Endothelial cell of umbilical vein (primary cell): Measurements from ENCODE around the gene FAM13B. TPM values are rescaled to one million over a fixed set of nuclear protein-coding genes. Genes with fewer than 3 reads are reported as not detected.

Experiments
- BruUV-seq: library from RNA; stranded (reverse); fragments of 400-500 nt; replicated peaks from 2 replicates; lab custom pipeline; 2021; lab: Mats Ljungman, UMichigan
- CTCF ChIA-PET: fragments of 300-600, 350-600 bp; sonication (Branson Sonifier 250); formaldehyde crosslinking; loops from one replicate; lab custom pipeline; 2021; ENCODE audit warnings: antibody characterized with exemption, inconsistent platforms; lab: Charles Lee
- POLR2A ChIA-PET: fragments of 300-600, 350-600 bp; sonication (Branson Sonifier 250); formaldehyde crosslinking; loops from one replicate; lab custom pipeline; 2021; ENCODE audit warnings: antibody characterized with exemption, inconsistent platforms; lab: Charles Lee
- DNase-seq: peaks from one replicate; pipeline ENCODE4 v3.0.0-alpha.2; 2011; ENCODE audit warnings: low read depth, low spot score
- FAIRE-seq: peaks from 2 replicates; lab custom pipeline; 2011; peaks lifted over from hg19 to GRCh38; lab: Jason Lieb, UNC
- H2AFZ ChIP-seq: 2 replicates; pipeline ENCODE4 v1.6.0; 2012; ENCODE audit warnings: low read depth, low read length, control low read depth, inconsistent platforms
- H3K27ac ChIP-seq: 2 replicates; pipeline ENCODE4 v1.5.1; 2011; ENCODE audit warnings: low read depth, mild to moderate bottlenecking, control low read depth, low read length, moderate library complexity; ENCODE audit not compliant: insufficient read depth
- H3K27me3 ChIP-seq, 2 experiments: 2 replicates each; pipeline versions ENCODE4 v1.6.0 to v1.6.1; 2011; ENCODE audit warnings: low read length in 2 of 2, mixed read lengths in 1 of 2; ENCODE audit not compliant: control insufficient read depth in 2 of 2, insufficient read depth in 2 of 2
- H3K36me3 ChIP-seq, 2 experiments: 2 replicates in 1 of 2; 3 replicates in 1 of 2; pipeline ENCODE4 v1.5.1; 2011; ENCODE audit warnings: low read length in 2 of 2, mild to moderate bottlenecking in 1 of 2, moderate library complexity in 1 of 2; ENCODE audit not compliant: control insufficient read depth in 2 of 2, insufficient read depth in 2 of 2; ENCODE audit errors: extremely low read depth in 1 of 2
- H3K4me1 ChIP-seq: 3 replicates; pipeline ENCODE4 v1.5.1; 2011; ENCODE audit warnings: mild to moderate bottlenecking, low read length; ENCODE audit not compliant: control insufficient read depth, insufficient read depth; ENCODE audit errors: extremely low read depth
- H3K4me2 ChIP-seq: 2 replicates; pipeline ENCODE4 v1.6.1; 2011; ENCODE audit warnings: low read length, control low read depth, mixed read lengths; ENCODE audit not compliant: insufficient read depth
- H3K4me3 ChIP-seq, 3 experiments: fragments of 200-600 bp in 1 of 3; sonication (generic), shearing (Covaris generic) in 1 of 3; replicated peaks in 1 of 3; 2 replicates each; pipeline ENCODE4 v1.5.1; 2011 to 2016; ENCODE audit warnings: control low read depth in 3 of 3, low read length in 3 of 3, mild to moderate bottlenecking in 2 of 3, inconsistent platforms in 1 of 3, low read depth in 1 of 3, moderate library complexity in 1 of 3; ENCODE audit not compliant: insufficient read depth in 1 of 3
- H3K79me2 ChIP-seq: 2 replicates; pipeline ENCODE4 v1.6.0; 2012; ENCODE audit warnings: low read length, inconsistent platforms; ENCODE audit not compliant: control insufficient read depth, insufficient read depth
- H3K9ac ChIP-seq: replicated peaks from 2 replicates; pipeline ENCODE3; 2011; ENCODE audit warnings: low read length, control low read depth; ENCODE audit not compliant: insufficient read depth; ENCODE audit errors: extremely low read depth
- H3K9me1 ChIP-seq: replicated peaks from 3 replicates; pipeline ENCODE4 v1.6.0; 2011; ENCODE audit warnings: mild to moderate bottlenecking, low read length; ENCODE audit not compliant: control insufficient read depth, insufficient read depth; ENCODE audit errors: extremely low read depth
- H3K9me3 ChIP-seq: replicated peaks from 2 replicates; pipeline ENCODE4 v1.5.1; 2012; ENCODE audit warnings: low read length, inconsistent platforms; ENCODE audit not compliant: control insufficient read depth, insufficient read depth
- H4K20me1 ChIP-seq: replicated peaks from 2 replicates; pipeline ENCODE3; 2011; ENCODE audit warnings: mild to moderate bottlenecking, low read length; ENCODE audit not compliant: control insufficient read depth, insufficient read depth; ENCODE audit errors: extremely low read depth
- FOS ChIP-seq: IDR thresholded peaks from 2 replicates; pipeline ENCODE4 v1.6.1; 2011; ENCODE audit warnings: mild to moderate bottlenecking, low read length, moderate library complexity, borderline replicate concordance; ENCODE audit not compliant: insufficient read depth
- GATA2 ChIP-seq: IDR thresholded peaks from 2 replicates; pipeline ENCODE4 v1.7.0; 2011; ENCODE audit warnings: low read depth, mild to moderate bottlenecking, moderate library complexity, mixed read lengths, low read length; ENCODE audit not compliant: insufficient read length, insufficient read depth
- MYC ChIP-seq: IDR thresholded peaks from one replicate; pipeline ENCODE4 v1.6.1; 2011; ENCODE audit warnings: mild to moderate bottlenecking, low read depth, low read length
- POLR2AphosphoS5 ChIP-seq: IDR thresholded peaks from 2 replicates; pipeline ENCODE4 v1.6.1; 2012; ENCODE audit warnings: low read depth, mild to moderate bottlenecking, control low read depth, low read length, moderate library complexity; ENCODE audit not compliant: insufficient read depth
- dilution Hi-C: fragments of 300-500 bp; cut with MboI; formaldehyde crosslinking; loops from one replicate; pipeline ENCODE4 v1.15.0; 2019; ENCODE audit warnings: low sequenced_read_pairs; ENCODE audit not compliant: extremely low pct_ligation_motif_present
- intact Hi-C: fragments of 100-400 bp; cut with micrococcal nuclease; formaldehyde crosslinking; loops from one replicate; pipeline ENCODE4 v1.10.0; 2022
- polyA plus RNA-seq, 4 experiments: library from polyadenylated mRNA; depleted of rRNA in 3 of 4; stranded (reverse) in 3 of 4; unstranded in 1 of 4; fragments of >200 nt; gene quantifications; 2 replicates each; pipeline versions ENCODE4 v1.2.1 to v1.2.3, GENCODE V29; 2011 to 2012; ENCODE audit warnings: missing spikeins in 1 of 4
- total RNA-seq: library from RNA; stranded (reverse); gene quantifications from 2 replicates; pipeline ENCODE4 v1.2.3, GENCODE V29; 2021
- TF ChIP-seq, protein P1 (sequence below), 2 donors: IDR thresholded peaks; 1 replicate in 1 of 2; 2 replicates in 1 of 2; pipeline ENCODE4 v1.5.1; 2011; ENCODE audit warnings: low read length in 2 of 2, mild to moderate bottlenecking in 2 of 2, moderate library complexity in 2 of 2, control low read depth in 1 of 2, inconsistent platforms in 1 of 2, low read depth in 1 of 2; ENCODE audit not compliant: insufficient read depth in 1 of 2; ENCODE audit errors: extremely low read depth in 1 of 2

The FAM13B gene
- total and polyA plus RNA-seq, 2 donors (not counting 3 experiments of a cell fraction or from before 2014, with no cell fraction given), result 8.7 to 25.4 TPM

DNA sequence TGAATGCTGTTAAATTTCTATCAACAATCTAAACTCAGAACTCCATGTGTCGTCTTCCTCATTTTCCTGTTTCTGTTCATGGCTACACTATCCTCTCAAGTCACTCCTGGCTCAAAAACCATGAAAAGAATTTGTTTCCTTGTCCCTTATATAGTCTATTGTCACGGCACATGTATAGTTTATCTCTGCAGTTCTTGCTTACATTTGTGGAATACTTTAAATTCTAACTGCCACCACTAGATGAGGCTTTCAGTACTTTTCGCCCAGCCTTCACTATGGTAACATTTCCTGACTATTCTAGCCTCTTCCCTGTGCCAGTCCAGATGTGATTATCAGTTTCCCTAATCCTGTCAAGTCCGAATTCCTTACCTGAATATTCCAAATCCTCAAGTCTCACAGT is 109.0 kb downstream of the FAM13B start:
- peak overlapping the region; percentile 50 for H2AFZ ChIP-seq
- H3K27ac ChIP-seq, result no peak overlapping the region
- peak; percentile 76 for FAIRE-seq
- intact Hi-C loops (no loop called here), dilution Hi-C loops (no loop called here)
- H3K36me3 ChIP-seq, result peaks cover 0 to 2% of the 10 kb centered on the region in 2 experiments
- H3K4me2 ChIP-seq, result peak overlapping the region; percentile 49
- H3K4me1 ChIP-seq, result peaks cover 9% of the 10 kb centered on the region
- peak; percentile 40 for DNase-seq
- no peak overlapping the region for H3K4me3 ChIP-seq
- H4K20me1 ChIP-seq, result no peaks in the 10 kb centered on the region
- BruUV-seq, result no TSS peak
- H3K9me3 ChIP-seq, result no peaks in the 10 kb centered on the region
- TF ChIP-seq POLR2AphosphoS5 (no peak), FOS (no peak), GATA2 (no peak)
- TF ChIP-seq, protein P1, sequence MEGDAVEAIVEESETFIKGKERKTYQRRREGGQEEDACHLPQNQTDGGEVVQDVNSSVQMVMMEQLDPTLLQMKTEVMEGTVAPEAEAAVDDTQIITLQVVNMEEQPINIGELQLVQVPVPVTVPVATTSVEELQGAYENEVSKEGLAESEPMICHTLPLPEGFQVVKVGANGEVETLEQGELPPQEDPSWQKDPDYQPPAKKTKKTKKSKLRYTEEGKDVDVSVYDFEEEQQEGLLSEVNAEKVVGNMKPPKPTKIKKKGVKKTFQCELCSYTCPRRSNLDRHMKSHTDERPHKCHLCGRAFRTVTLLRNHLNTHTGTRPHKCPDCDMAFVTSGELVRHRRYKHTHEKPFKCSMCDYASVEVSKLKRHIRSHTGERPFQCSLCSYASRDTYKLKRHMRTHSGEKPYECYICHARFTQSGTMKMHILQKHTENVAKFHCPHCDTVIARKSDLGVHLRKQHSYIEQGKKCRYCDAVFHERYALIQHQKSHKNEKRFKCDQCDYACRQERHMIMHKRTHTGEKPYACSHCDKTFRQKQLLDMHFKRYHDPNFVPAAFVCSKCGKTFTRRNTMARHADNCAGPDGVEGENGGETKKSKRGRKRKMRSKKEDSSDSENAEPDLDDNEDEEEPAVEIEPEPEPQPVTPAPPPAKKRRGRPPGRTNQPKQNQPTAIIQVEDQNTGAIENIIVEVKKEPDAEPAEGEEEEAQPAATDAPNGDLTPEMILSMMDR (IDR thresholded peaks at IDR 0.05; ENCODE audit: extremely low read depth in 1 of 2, insufficient read depth in 1 of 2, low read depth in 1 of 2, low read length in 2 of 2), result peak in 1 of 2 donors; percentile 11
- CTCF ChIA-PET, result interaction anchor here (0.9 to 3.7 kb wide), 4 partner anchors 12 to 145 kb away, joined by 3 to 17 read pairs (median 4); no protein-coding TSS in a partner anchor
- no peaks in the 10 kb centered on the region for H3K9me1 ChIP-seq
- no peak overlapping the region for H3K9ac ChIP-seq
- H3K27me3 ChIP-seq, result no peaks in the 10 kb centered on the region
- H3K79me2 ChIP-seq, result no peaks in the 10 kb centered on the region
- POLR2A ChIA-PET, result no interaction called here

DNA sequence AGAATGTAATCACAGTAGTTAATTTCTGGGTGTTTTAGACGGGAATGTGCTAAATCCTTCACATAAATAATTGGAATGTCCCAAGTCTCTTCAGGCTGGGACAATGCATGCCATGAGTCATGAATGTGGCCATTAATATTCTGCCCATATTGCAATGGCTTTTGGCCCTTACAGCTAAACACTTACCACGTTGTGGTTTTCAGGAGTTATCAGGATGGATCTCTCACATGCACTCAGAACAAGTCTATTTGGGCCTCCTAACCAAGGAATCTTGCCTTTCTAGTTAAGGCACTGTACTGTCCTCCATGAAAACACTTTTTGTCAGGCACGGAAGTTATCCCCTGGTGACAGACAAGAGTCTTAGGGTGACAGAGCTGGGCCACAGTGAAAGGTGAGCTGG is 110.9 kb downstream of the FAM13B start:
- DNase-seq (no peak), FAIRE-seq (no peak)
- no TSS peak for BruUV-seq

More for the DNA sequence above, 110.9 kb downstream of the FAM13B start:
- H3K9me3 ChIP-seq, result no peaks in the 10 kb centered on the region
- H3K4me3 ChIP-seq, result no peak overlapping the region
- H4K20me1 ChIP-seq, result no peaks in the 10 kb centered on the region
- H3K4me2 ChIP-seq, result no peak overlapping the region
- H3K79me2 ChIP-seq, result no peaks in the 10 kb centered on the region
- TF ChIP-seq, protein P1 (IDR thresholded peaks at IDR 0.05; ENCODE audit: extremely low read depth in 1 of 2, insufficient read depth in 1 of 2, low read depth in 1 of 2, low read length in 2 of 2), result no peak
- TF ChIP-seq GATA2 (no peak), MYC (no peak), POLR2AphosphoS5 (no peak)
- no peaks in the 10 kb centered on the region for H3K9me1 ChIP-seq
- H3K27me3 ChIP-seq, result no peaks in the 10 kb centered on the region
- dilution Hi-C loops (no loop called here), intact Hi-C loops (no loop called here)
- ChIA-PET CTCF (interaction anchor here (1.3 kb wide), 1 partner anchor 143 kb away, joined by 4 read pairs; no protein-coding TSS in a partner anchor), POLR2A (no interaction called here)
- no peaks in the 10 kb centered on the region for H3K36me3 ChIP-seq
- H3K9ac ChIP-seq, result no peak overlapping the region
- no peak overlapping the region for H2AFZ ChIP-seq
- peaks cover 9% of the 10 kb centered on the region for H3K4me1 ChIP-seq
- H3K27ac ChIP-seq, result no peak overlapping the region
